HCT116 (cell line): ENCODE results near the gene SEC24B. TPM values are rescaled to one million over a fixed set of nuclear protein-coding genes. Genes with fewer than 3 reads are reported as not detected.

Experiments used
- ATAC-seq: fragments of 200-7000 bp; cut with Tn5 transposase; 2 replicates; pipeline ENCODE4 v1.9.1; 2020; ENCODE audit warnings: mild to moderate bottlenecking, moderate library complexity
- BruUV-seq: library from RNA; stranded (reverse); fragments of 400-500 nt; replicated peaks from 2 replicates; lab custom pipeline; 2021; lab: Mats Ljungman, UMichigan
- CTCF ChIA-PET: fragments of 300-600 bp; sonication (Branson Sonifier 250); formaldehyde crosslinking; loops from one replicate; lab custom pipeline; 2021; ENCODE audit warnings: antibody characterized with exemption; lab: Charles Lee
- POLR2A ChIA-PET: fragments of 300-600, 350-600 bp; sonication (Branson Sonifier 250); formaldehyde crosslinking; loops from one replicate; lab custom pipeline; 2021; ENCODE audit warnings: antibody characterized with exemption; lab: Charles Lee
- RAD21 ChIA-PET, 2 experiments: fragments of 300-600 bp; sonication (Branson Sonifier 250); formaldehyde crosslinking; loops; one replicate each; lab custom pipeline; 2023; ENCODE audit warnings: low total read pairs in 2 of 2; ENCODE audit not compliant: uncharacterized antibody in 2 of 2, unreplicated experiment in 2 of 2, low non-redundant PET in 1 of 2; lab: Charles Lee
- DNase-seq: peaks from one replicate; pipeline ENCODE4 v3.0.0-alpha.2; 2010; ENCODE audit warnings: low read depth, low spot score
- H2AFZ ChIP-seq: fragments of 200-600 bp; shearing (Covaris generic), sonication (generic); 2 replicates; pipeline ENCODE4 v1.6.1; 2017; ENCODE audit warnings: low read depth, mixed run types, mixed read lengths, antibody characterized with exemption, low read length; ENCODE audit not compliant: poor library complexity, severe bottlenecking
- H3K27ac ChIP-seq: 2 replicates; pipeline ENCODE4 v1.5.1; 2012; ENCODE audit warnings: low read depth, low read length
- H3K27me3 ChIP-seq: fragments of 200-600 bp; sonication (generic); 2 replicates; pipeline ENCODE4 v1.6.1; 2016; ENCODE audit warnings: mixed run types, low read length, mixed read lengths; ENCODE audit not compliant: insufficient read depth
- H3K36me3 ChIP-seq, 2 experiments: fragments of 200-500 bp in 1 of 2; fragments of 200-600 bp in 1 of 2; sonication (Bioruptor generic) in 1 of 2; sonication (generic) in 1 of 2; 2 replicates each; pipeline versions ENCODE4 v1.5.1 to v1.6.1; 2014 to 2016; ENCODE audit warnings: low read length in 2 of 2, inconsistent platforms in 1 of 2, mixed read lengths in 1 of 2, mixed run types in 1 of 2; ENCODE audit not compliant: insufficient read depth in 2 of 2, control insufficient read depth in 1 of 2
- H3K4me1 ChIP-seq, 2 experiments: fragments of 200-600 bp in 1 of 2; sonication (generic) in 1 of 2; 2 replicates each; pipeline versions ENCODE4 v1.5.1 to v1.6.1; 2012 to 2017; ENCODE audit warnings: low read length in 2 of 2, inconsistent platforms in 1 of 2, mild to moderate bottlenecking in 1 of 2, mixed read lengths in 1 of 2, mixed run types in 1 of 2, moderate library complexity in 1 of 2; ENCODE audit not compliant: insufficient read depth in 2 of 2, control insufficient read depth in 1 of 2
- H3K4me2 ChIP-seq: fragments of 200-600 bp; sonication (generic); 2 replicates; pipeline ENCODE4 v1.6.1; 2017; ENCODE audit warnings: mixed run types, low read length, mixed read lengths
- H3K4me3 ChIP-seq, 2 experiments: fragments of 200-600 bp in 1 of 2; sonication (generic) in 1 of 2; replicated peaks in 1 of 2; 2 replicates each; pipeline ENCODE4 v1.5.1; 2011 to 2016; ENCODE audit warnings: low read length in 2 of 2, control low read depth in 1 of 2, low read depth in 1 of 2, mild to moderate bottlenecking in 1 of 2, mixed read lengths in 1 of 2, mixed run types in 1 of 2
- H3K79me2 ChIP-seq: fragments of 200-600 bp; sonication (generic); 2 replicates; pipeline ENCODE4 v1.6.1; 2017; ENCODE audit warnings: mild to moderate bottlenecking, mixed run types, low read length, moderate library complexity, mixed read lengths; ENCODE audit not compliant: insufficient read depth
- H3K9ac ChIP-seq: fragments of 200-600 bp; sonication (generic); 2 replicates; pipeline ENCODE4 v1.6.1; 2016; ENCODE audit warnings: low read length, mixed read lengths
- H3K9me2 ChIP-seq: fragments of 200-600 bp; sonication (generic), shearing (Covaris generic); 2 replicates; pipeline ENCODE4 v1.6.1; 2017; ENCODE audit warnings: mixed run types, mild to moderate bottlenecking, moderate library complexity; ENCODE audit not compliant: insufficient read depth
- H3K9me3 ChIP-seq, 2 experiments: fragments of 200-500 bp in 1 of 2; fragments of 200-600 bp in 1 of 2; sonication (Bioruptor generic) in 1 of 2; sonication (generic) in 1 of 2; 2 replicates each; pipeline ENCODE4 v1.6.1; 2014 to 2017; ENCODE audit warnings: low read length in 2 of 2, mixed read lengths in 2 of 2, inconsistent platforms in 1 of 2, low read depth in 1 of 2, mild to moderate bottlenecking in 1 of 2, mixed run types in 1 of 2, moderate library complexity in 1 of 2; ENCODE audit not compliant: control insufficient read depth in 1 of 2, insufficient read depth in 1 of 2
- H4K20me1 ChIP-seq: fragments of 200-600 bp; sonication (generic), shearing (Covaris generic); 2 replicates; pipeline ENCODE4 v1.6.1; 2017; ENCODE audit warnings: mixed run types, mild to moderate bottlenecking, moderate library complexity; ENCODE audit not compliant: insufficient read depth
- ATF3 ChIP-seq: IDR thresholded peaks from 2 replicates; pipeline ENCODE4 v1.6.1; 2012
- CBX3 ChIP-seq: IDR thresholded peaks from 2 replicates; pipeline ENCODE4 v1.6.1; 2012; ENCODE audit warnings: low read depth
- CEBPB ChIP-seq: IDR thresholded peaks from 2 replicates; pipeline ENCODE4 v1.6.1; 2012; ENCODE audit warnings: low read depth
- CTCF ChIP-seq, 3 experiments: fragments of 200-600 bp in 1 of 3; sonication (generic) in 1 of 3; IDR thresholded peaks in 2 of 3; conservative IDR thresholded peaks in 1 of 3; 2 replicates each; pipeline ENCODE4 v1.5.1; 2012 to 2017; ENCODE audit warnings: low read depth in 2 of 3, low read length in 2 of 3, antibody characterized with exemption in 1 of 3, borderline replicate concordance in 1 of 3, control low read depth in 1 of 3, mild to moderate bottlenecking in 1 of 3, mixed read lengths in 1 of 3, mixed run types in 1 of 3, moderate library complexity in 1 of 3; ENCODE audit not compliant: insufficient read depth in 1 of 3
- JUND ChIP-seq: IDR thresholded peaks from 2 replicates; pipeline ENCODE4 v1.6.1; 2012
- POLR2A ChIP-seq: IDR thresholded peaks from 2 replicates; pipeline ENCODE4 v1.7.0; 2011; ENCODE audit warnings: borderline replicate concordance; ENCODE audit not compliant: insufficient read depth, insufficient read length; ENCODE audit errors: extremely low read depth
- POLR2AphosphoS5 ChIP-seq: IDR thresholded peaks from 2 replicates; pipeline ENCODE4 v1.6.1; 2011; ENCODE audit warnings: mild to moderate bottlenecking, low read depth, low read length, moderate library complexity
- RAD21 ChIP-seq: IDR thresholded peaks from 2 replicates; pipeline ENCODE4 v1.6.1; 2012; ENCODE audit warnings: low read depth, mild to moderate bottlenecking
- SIN3A ChIP-seq: IDR thresholded peaks from 2 replicates; pipeline ENCODE4 v1.6.1; 2012; ENCODE audit warnings: low read depth
- SP1 ChIP-seq: IDR thresholded peaks from 2 replicates; pipeline ENCODE4 v1.6.1; 2012; ENCODE audit warnings: low read depth
- TCF7L2 ChIP-seq: IDR thresholded peaks from 2 replicates; pipeline ENCODE4 v1.7.0; 2011; ENCODE audit warnings: borderline replicate concordance, inconsistent platforms; ENCODE audit not compliant: insufficient read depth, insufficient read length; ENCODE audit errors: extremely low read depth
- intact Hi-C: fragments of 100-400 bp; cut with micrococcal nuclease; formaldehyde crosslinking; loops from 2 replicates; pipeline ENCODE4 v1.10.0; 2022
- microRNA counts: library from miRNA; unstranded; fragments of <30 nt; microRNA quantifications from one replicate; lab custom pipeline; 2015
- microRNA-seq: library from miRNA; unstranded; fragments of <30 nt; microRNA quantifications from one replicate; pipeline ENCODE4, GENCODE V29; 2016; ENCODE audit warnings: borderline number of aligned reads
- total RNA-seq: library from RNA; stranded (reverse); gene quantifications from one replicate; pipeline ENCODE4 v1.2.1, GENCODE V29; 2021; ENCODE audit not compliant: unreplicated experiment

SEC24B gene
- total RNA-seq, 1 experiment from 2014 or later, result 33.0 TPM

DNA sequence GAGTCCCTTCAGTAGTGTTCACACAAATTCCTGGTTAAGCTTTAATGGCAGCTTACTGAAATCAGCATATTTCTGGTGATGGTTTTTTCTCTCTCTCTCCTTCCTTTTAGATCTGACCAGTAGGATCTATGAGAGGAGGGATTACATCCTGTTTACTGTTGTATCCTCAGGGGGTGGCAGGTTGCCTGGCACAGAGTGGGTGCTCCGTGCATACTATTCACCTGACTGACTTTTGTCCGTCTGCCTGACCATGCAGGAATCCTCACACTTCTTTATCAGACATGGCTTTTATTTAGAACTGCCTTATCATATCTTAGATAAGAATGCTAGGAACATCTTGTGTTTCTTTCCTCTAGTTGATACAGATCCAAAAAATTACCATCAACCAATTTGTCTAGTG lies 156.0 kb downstream of the SEC24B start:
- no peak for ATAC-seq
- H2AFZ ChIP-seq, result no peak overlapping the region
- no peaks in the 10 kb centered on the region for H3K36me3 ChIP-seq
- no peak overlapping the region for H3K4me3 ChIP-seq
- no peaks in the 10 kb centered on the region for H3K9me3 ChIP-seq
- BruUV-seq, result no TSS peak
- no peak overlapping the region for H3K9ac ChIP-seq
- H4K20me1 ChIP-seq, result no peaks in the 10 kb centered on the region
- no peaks in the 10 kb centered on the region for H3K27me3 ChIP-seq
- intact Hi-C loops, result no loop called here
- no peaks in the 10 kb centered on the region for H3K4me1 ChIP-seq
- TF ChIP-seq RAD21 (no peak), ATF3 (no peak), POLR2A (no peak), SIN3A (no peak), CBX3 (no peak), CTCF (IDR thresholded peaks at IDR 0.05 in 2 of 3, conservative IDR thresholded peaks at IDR 0.05 in 1 of 3; ENCODE audit: borderline replicate concordance in 1 of 3, insufficient read depth in 1 of 3, low read depth in 2 of 3, low read length in 2 of 3) (no peak), POLR2AphosphoS5 (no peak), TCF7L2 (no peak), CEBPB (no peak), SP1 (no peak), JUND (no peak)
- H3K79me2 ChIP-seq, result no peaks in the 10 kb centered on the region
- no peak for DNase-seq
- no peak overlapping the region for H3K4me2 ChIP-seq
- CTCF ChIA-PET, result no interaction called here
- POLR2A ChIA-PET, result no interaction called here
- RAD21 ChIA-PET, result no interaction called here
- no peak overlapping the region for H3K27ac ChIP-seq
- no peaks in the 10 kb centered on the region for H3K9me2 ChIP-seq

MicroRNAs encoded within 50 kb of the gene (microRNA counts, 767-probe panel; counts per million panel counts)
- microRNA hsa-miR-576-3p (lab: Ali Mortazavi, UCI) (not detected), microRNA hsa-miR-576-5p (lab: Ali Mortazavi, UCI) (not detected)

Small RNA genes lying within 50 kb of the gene (microRNA-seq; reads per million reads assigned to microRNA genes)
- 75.7 reads per million, percentile 60 among the genes with 10 or more reads in this experiment for gene MIR576

Other genes with a start within 250 kb of the SEC24B start
- not detected for gene COL25A1, start 131.2 kb upstream of the SEC24B start, total RNA-seq
- 18.6 TPM for gene MCUB, start 126.4 kb downstream of the SEC24B start, total RNA-seq